H1 (cell line): ENCODE data around the gene PDXP. TPM values are rescaled to one million over a fixed set of nuclear protein-coding genes. Genes with fewer than 3 reads are reported as not detected.

Experiments
- ATF3 ChIP-seq: IDR thresholded peaks from 2 replicates; pipeline ENCODE4 v1.6.1; 2011; ENCODE audit warnings: low read depth, mild to moderate bottlenecking, low read length; ENCODE audit not compliant: insufficient read depth
- CBX5 ChIP-seq: fragments of 300-800, 300-1000 bp; sonication (generic); IDR thresholded peaks from 2 replicates; pipeline ENCODE4 v1.7.1; 2016; ENCODE audit warnings: antibody characterized with exemption, low read length, low read depth
- EGR1 ChIP-seq: IDR thresholded peaks from 2 replicates; pipeline ENCODE4 v1.6.1; 2011; ENCODE audit warnings: low read depth, low read length, borderline replicate concordance
- EP300 ChIP-seq, 2 experiments: IDR thresholded peaks; 1 replicate in 1 of 2; 2 replicates in 1 of 2; pipeline ENCODE4 v1.6.1; 2011 to 2012; ENCODE audit warnings: low read depth in 2 of 2, low read length in 2 of 2, mild to moderate bottlenecking in 2 of 2, borderline replicate concordance in 1 of 2, inconsistent platforms in 1 of 2, moderate library complexity in 1 of 2
- MAX ChIP-seq: IDR thresholded peaks from 2 replicates; pipeline ENCODE4 v1.6.1; 2012; ENCODE audit warnings: inconsistent platforms
- NRF1 ChIP-seq: IDR thresholded peaks from 2 replicates; pipeline ENCODE4 v1.6.1; 2011; ENCODE audit warnings: mild to moderate bottlenecking, low read depth, low read length, improper control_type of control experiment
- POLR2A ChIP-seq, 2 experiments: IDR thresholded peaks; 1 replicate in 1 of 2; 2 replicates in 1 of 2; pipeline ENCODE4 v1.6.1; 2011; ENCODE audit warnings: low read depth in 2 of 2, low read length in 2 of 2, mild to moderate bottlenecking in 2 of 2; ENCODE audit errors: control extremely low read depth in 1 of 2
- SIX5 ChIP-seq: IDR thresholded peaks from 2 replicates; pipeline ENCODE4 v1.6.1; 2011; ENCODE audit warnings: mild to moderate bottlenecking, low read depth, low read length
- SP1 ChIP-seq: IDR thresholded peaks from 2 replicates; pipeline ENCODE4 v1.6.1; 2011; ENCODE audit warnings: low read depth, low read length
- TBP ChIP-seq: IDR thresholded peaks from 2 replicates; pipeline ENCODE4 v1.6.1; 2011; ENCODE audit warnings: low read depth, low read length, improper control_type of control experiment
- TEAD4 ChIP-seq: IDR thresholded peaks from 2 replicates; pipeline ENCODE4 v1.6.1; 2012; ENCODE audit warnings: low read depth, low read length, inconsistent platforms, mixed read lengths
- polyA plus RNA-seq, 7 experiments: library from polyadenylated mRNA; depleted of rRNA in 3 of 7; stranded (reverse) in 5 of 7; unstranded in 2 of 7; fragments of >200 nt in 5 of 7; fragments of 200-250 nt in 2 of 7; gene quantifications; 1 replicate in 5 of 7; 2 replicates in 1 of 7; 4 replicates in 1 of 7; pipeline versions ENCODE4 v1.2.1 to v1.2.3, GENCODE V29; 2011 to 2013; ENCODE audit warnings: missing spikeins in 2 of 7, mixed read lengths in 2 of 7
- total RNA-seq: library from RNA; stranded (reverse); fragmentation: NEBNext Ultra II Directional; extraction: Animal tissue kit (Norgen Biotek cat#: 25700); gene quantifications from 2 replicates; pipeline ENCODE4 v1.2.1, GENCODE V29; 2021

Gene PDXP
- total and polyA plus RNA-seq, 2 of the 8 experiments (the other 6 are each of a cell fraction or from before 2014, with no cell fraction given): 36.6 to 67.7 TPM

- TF ChIP-seq SP1: no peak
- no peak for TF ChIP-seq EP300 (IDR thresholded peaks at IDR 0.05; ENCODE audit: borderline replicate concordance in 1 of 2, low read depth in 2 of 2, low read length in 2 of 2)
- TF ChIP-seq EGR1: no peak
- TF ChIP-seq TBP: no peak
- no peak for TF ChIP-seq TEAD4
- no peak for TF ChIP-seq CBX5
- TF ChIP-seq MAX: no peak
- no peak for TF ChIP-seq NRF1
- TF ChIP-seq SIX5: no peak
- TF ChIP-seq POLR2A (IDR thresholded peaks at IDR 0.05; ENCODE audit: control extremely low read depth in 1 of 2, low read depth in 2 of 2, low read length in 2 of 2): no peak
- TF ChIP-seq ATF3: no peak
Measured at GRCh38 chr22:37640591-37641560, 17.6 kb upstream of the PDXP start (continued).
